ENCODE results near the gene KIAA0232.

DNA sequence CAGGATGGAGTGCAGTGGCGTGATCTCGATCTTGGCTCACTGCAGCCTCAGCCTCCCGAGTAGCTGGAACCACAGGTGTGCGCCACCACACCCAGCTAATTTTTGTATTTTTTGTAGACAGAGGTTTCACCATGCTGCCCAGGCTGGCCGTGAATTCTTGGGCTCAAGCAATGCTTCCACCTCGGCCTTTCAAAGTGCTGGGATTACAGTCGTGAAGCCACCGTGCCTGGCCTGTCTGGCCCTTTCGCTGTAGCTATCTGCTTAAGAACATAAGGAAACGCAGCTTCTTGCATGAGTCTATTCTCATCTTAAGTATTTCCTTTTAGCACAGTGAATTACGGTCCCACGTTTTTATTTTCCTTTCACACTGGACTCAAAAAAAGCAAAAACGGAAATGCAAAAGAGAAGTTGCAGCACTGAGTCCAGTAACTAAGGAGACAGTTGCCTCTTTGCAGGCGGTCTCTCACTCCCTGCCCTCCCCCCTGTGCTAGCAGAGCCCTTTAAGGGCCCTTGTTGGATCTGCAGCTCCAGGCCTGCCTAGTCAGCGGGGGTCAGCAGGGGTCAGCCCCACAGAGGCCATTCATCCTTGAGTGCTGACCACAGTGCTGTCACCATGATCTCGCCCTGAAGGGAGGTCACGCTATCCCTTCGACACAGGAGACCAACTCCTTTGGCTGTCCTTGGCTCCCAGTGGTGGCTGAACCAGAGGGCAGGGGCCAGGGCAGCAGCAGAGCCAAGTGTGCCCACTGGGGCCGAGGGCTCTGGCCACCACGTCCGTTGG, 105.3 kb downstream of the KIAA0232 start:
- no peak for TF ChIP-seq CTCF (IDR thresholded peaks at IDR 0.05; ENCODE audit: insufficient read depth, low read length, poor library complexity, severe bottlenecking)
- no peak for TF ChIP-seq EZH2phosphoT487 (conservative IDR thresholded peaks at IDR 0.05; ENCODE audit: low read length)

All from SU-DHL-6 (cell line).